ENCODE measurements around the gene LHX5.

LHX5 gene

GRCh38 chr12:113464852-113465719 lies 6.6 kb downstream of the LHX5 start:
- DNase-seq = no peak

- no peak for DNase-seq
Measured at GRCh38 chr12:113464452-113464775, 7.3 kb downstream of the LHX5 start.

GRCh38 chr12:113463746-113464451 lies 7.8 kb downstream of the LHX5 start:
- DNase-seq = no peak

GRCh38 chr12:113462998-113463745 lies 8.5 kb downstream of the LHX5 start:
- DNase-seq = no peak

GRCh38 chr12:113462117-113462774 lies 9.4 kb downstream of the LHX5 start:
- DNase-seq = peak; percentile 71

GRCh38 chr12:113461666-113462065 lies 10.0 kb downstream of the LHX5 start:
- DNase-seq = peak; percentile 49

- no peak for DNase-seq
Measured at GRCh38 chr12:113459981-113460380, 11.7 kb downstream of the LHX5 start.

GRCh38 chr12:113457710-113458109 lies 14.0 kb downstream of the LHX5 start:
- no peak for DNase-seq

GRCh38 chr12:113457185-113457584 lies 14.5 kb downstream of the LHX5 start:
- no peak for DNase-seq

GRCh38 chr12:113456761-113457160 lies 14.9 kb downstream of the LHX5 start:
- DNase-seq = no peak

- no peak for DNase-seq
Measured at GRCh38 chr12:113456199-113456598, 15.5 kb downstream of the LHX5 start.

- no peak for DNase-seq
Measured at GRCh38 chr12:113453330-113453729, 18.3 kb downstream of the LHX5 start.

- no peak for DNase-seq
Measured at GRCh38 chr12:113452458-113452857, 19.2 kb downstream of the LHX5 start.

GRCh38 chr12:113449839-113450238 lies 21.8 kb downstream of the LHX5 start:
- no peak for DNase-seq

GRCh38 chr12:113449299-113449698 lies 22.4 kb downstream of the LHX5 start:
- no peak for DNase-seq

GRCh38 chr12:113448873-113449272 lies 22.8 kb downstream of the LHX5 start:
- no peak for DNase-seq

GRCh38 chr12:113445544-113446171 lies 26.0 kb downstream of the LHX5 start:
- no peak for DNase-seq

GRCh38 chr12:113443030-113443539 lies 28.6 kb downstream of the LHX5 start:
- no peak for DNase-seq

- no peak for DNase-seq
Measured at GRCh38 chr12:113440947-113441782, 30.5 kb downstream of the LHX5 start.

- no peak for DNase-seq
Measured at GRCh38 chr12:113440336-113440735, 31.3 kb downstream of the LHX5 start.

- DNase-seq = no peak
Measured at GRCh38 chr12:113439606-113440030, 32.1 kb downstream of the LHX5 start.

GRCh38 chr12:113439301-113439597 lies 32.4 kb downstream of the LHX5 start:
- DNase-seq = no peak
